Peyer's patch (tissue), 4 donors: ENCODE results near the gene PCDHB2.
"Not testable (repeated sequence)": the region's sequence is repeated elsewhere in the genome, so short reads cannot be mapped to it uniquely, and the experiment has no call there.

Source experiments
- POLR2A ChIP-seq, 2 donors: fragments of 450-650 bp; IDR thresholded peaks; one replicate each; pipeline ENCODE4 v1.5.1; 2017; ENCODE audit warnings: antibody characterized with exemption in 2 of 2, mild to moderate bottlenecking in 2 of 2, moderate library complexity in 2 of 2
- TF ChIP-seq, protein P1 (sequence below), 6 experiments: fragments of 450-650 bp in 4 of 6; fragments of 200-600 bp in 2 of 6; sonication (generic) in 1 of 6; IDR thresholded peaks; one replicate each; pipeline ENCODE4 v1.5.1; 2017 to 2019; ENCODE audit warnings: antibody characterized with exemption in 6 of 6, mild to moderate bottlenecking in 3 of 6, moderate library complexity in 1 of 6

GRCh38 chr5:141096586-141096985 lies 2.2 kb downstream of the PCDHB2 start:
- TF ChIP-seq POLR2A (IDR thresholded peaks at IDR 0.05), result not testable (repeated sequence)
- TF ChIP-seq, protein P1, sequence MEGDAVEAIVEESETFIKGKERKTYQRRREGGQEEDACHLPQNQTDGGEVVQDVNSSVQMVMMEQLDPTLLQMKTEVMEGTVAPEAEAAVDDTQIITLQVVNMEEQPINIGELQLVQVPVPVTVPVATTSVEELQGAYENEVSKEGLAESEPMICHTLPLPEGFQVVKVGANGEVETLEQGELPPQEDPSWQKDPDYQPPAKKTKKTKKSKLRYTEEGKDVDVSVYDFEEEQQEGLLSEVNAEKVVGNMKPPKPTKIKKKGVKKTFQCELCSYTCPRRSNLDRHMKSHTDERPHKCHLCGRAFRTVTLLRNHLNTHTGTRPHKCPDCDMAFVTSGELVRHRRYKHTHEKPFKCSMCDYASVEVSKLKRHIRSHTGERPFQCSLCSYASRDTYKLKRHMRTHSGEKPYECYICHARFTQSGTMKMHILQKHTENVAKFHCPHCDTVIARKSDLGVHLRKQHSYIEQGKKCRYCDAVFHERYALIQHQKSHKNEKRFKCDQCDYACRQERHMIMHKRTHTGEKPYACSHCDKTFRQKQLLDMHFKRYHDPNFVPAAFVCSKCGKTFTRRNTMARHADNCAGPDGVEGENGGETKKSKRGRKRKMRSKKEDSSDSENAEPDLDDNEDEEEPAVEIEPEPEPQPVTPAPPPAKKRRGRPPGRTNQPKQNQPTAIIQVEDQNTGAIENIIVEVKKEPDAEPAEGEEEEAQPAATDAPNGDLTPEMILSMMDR (IDR thresholded peaks at IDR 0.05), result not testable (repeated sequence)
